H9 (cell line): ENCODE results near the gene FNDC3B. TPM values are rescaled to one million over a fixed set of nuclear protein-coding genes. Genes with fewer than 3 reads are reported as not detected.

ENCODE experiments used
- DNase-seq: peaks from one replicate; pipeline ENCODE4 v3.0.0-alpha.2; 2017
- H2AFZ ChIP-seq: one replicate; pipeline ENCODE4 v1.6.1; 2013; ENCODE audit warnings: mild to moderate bottlenecking, low read length, control low read depth, moderate library complexity
- H2AK5ac ChIP-seq: 2 replicates; pipeline ENCODE4 v1.6.1; 2013; ENCODE audit warnings: low read length, control low read depth, mixed read lengths; ENCODE audit not compliant: insufficient read length
- H2BK120ac ChIP-seq: one replicate; pipeline ENCODE4 v1.6.1; 2013; ENCODE audit warnings: low read depth, mild to moderate bottlenecking, low read length, control low read depth, inconsistent platforms; ENCODE audit not compliant: poor library complexity, severe bottlenecking
- H2BK12ac ChIP-seq: 2 replicates; pipeline ENCODE4 v1.6.1; 2013; ENCODE audit warnings: low read length, control low read depth, mixed read lengths, low read depth; ENCODE audit not compliant: insufficient read length
- H2BK15ac ChIP-seq: 2 replicates; pipeline ENCODE4 v1.6.1; 2013; ENCODE audit warnings: low read depth, low read length, control low read depth
- H2BK20ac ChIP-seq: one replicate; pipeline ENCODE4 v1.6.1; 2013; ENCODE audit warnings: low read depth, mild to moderate bottlenecking, low read length, control low read depth, inconsistent platforms; ENCODE audit not compliant: poor library complexity, severe bottlenecking
- H2BK5ac ChIP-seq: 2 replicates; pipeline ENCODE4 v1.6.1; 2013; ENCODE audit warnings: low read length, control low read depth, mixed read lengths; ENCODE audit not compliant: insufficient read length
- H3K14ac ChIP-seq: 2 replicates; pipeline ENCODE4 v1.6.1; 2013; ENCODE audit warnings: low read length, control low read depth; ENCODE audit not compliant: insufficient read depth
- H3K18ac ChIP-seq: 2 replicates; pipeline ENCODE4 v1.6.1; 2013; ENCODE audit warnings: low read depth, mild to moderate bottlenecking, mixed read lengths, low read length, control low read depth; ENCODE audit not compliant: insufficient read length
- H3K23ac ChIP-seq: 2 replicates; pipeline ENCODE4 v1.6.1; 2013; ENCODE audit warnings: low read length, control low read depth, mixed read lengths, low read depth; ENCODE audit not compliant: insufficient read length
- H3K23me2 ChIP-seq: 2 replicates; pipeline ENCODE4 v1.6.1; 2013; ENCODE audit warnings: low read depth, mild to moderate bottlenecking, mixed read lengths, low read length, control low read depth; ENCODE audit not compliant: insufficient read length, poor library complexity, severe bottlenecking
- H3K27ac ChIP-seq: 2 replicates; pipeline ENCODE4 v1.5.1; 2013; ENCODE audit warnings: low read length, control low read depth, mixed read lengths, low read depth; ENCODE audit not compliant: insufficient read length
- H3K27me3 ChIP-seq: 2 replicates; pipeline ENCODE4 v1.6.1; 2013; ENCODE audit warnings: low read length, control low read depth, inconsistent platforms; ENCODE audit not compliant: insufficient read depth
- H3K4ac ChIP-seq: 2 replicates; pipeline ENCODE4 v1.6.1; 2013; ENCODE audit warnings: low read depth, mild to moderate bottlenecking, control low read depth, inconsistent platforms, low read length, moderate library complexity
- H3K4me1 ChIP-seq: 2 replicates; pipeline ENCODE4 v1.6.1; 2013; ENCODE audit warnings: low read length, control low read depth, inconsistent platforms; ENCODE audit not compliant: insufficient read depth
- H3K4me2 ChIP-seq: 2 replicates; pipeline ENCODE4 v1.6.1; 2013; ENCODE audit warnings: low read length, control low read depth, mixed read lengths; ENCODE audit not compliant: insufficient read length, insufficient read depth
- H3K56ac ChIP-seq: 2 replicates; pipeline ENCODE4 v1.6.1; 2013; ENCODE audit warnings: low read depth, mild to moderate bottlenecking, mixed read lengths, low read length, control low read depth; ENCODE audit not compliant: insufficient read length
- H3K79me1 ChIP-seq: 2 replicates; pipeline ENCODE4 v1.6.1; 2013; ENCODE audit warnings: low read depth, mild to moderate bottlenecking, moderate library complexity, low read length, control low read depth, inconsistent platforms; ENCODE audit not compliant: insufficient read depth, poor library complexity, severe bottlenecking
- H3K79me2 ChIP-seq: 2 replicates; pipeline ENCODE4 v1.6.1; 2013; ENCODE audit warnings: low read length, control low read depth, inconsistent platforms; ENCODE audit not compliant: insufficient read depth
- H3K9ac ChIP-seq: 2 replicates; pipeline ENCODE4 v1.6.1; 2013; ENCODE audit warnings: low read length, control low read depth, mixed read lengths; ENCODE audit not compliant: insufficient read length; ENCODE audit errors: extremely low read depth
- H3K9me3 ChIP-seq: one replicate; pipeline ENCODE4 v1.6.1; 2013; ENCODE audit warnings: low read depth, low read length, inconsistent platforms; ENCODE audit not compliant: control insufficient read depth
- H3T11ph ChIP-seq: one replicate; pipeline ENCODE4 v1.6.1; 2013; ENCODE audit warnings: mild to moderate bottlenecking, low read length, control low read depth, inconsistent platforms
- H4K20me1 ChIP-seq: one replicate; pipeline ENCODE4 v1.6.1; 2013; ENCODE audit not compliant: control insufficient read depth, insufficient read length, insufficient read depth
- H4K5ac ChIP-seq: 2 replicates; pipeline ENCODE4 v1.6.1; 2013; ENCODE audit warnings: low read depth, mild to moderate bottlenecking, mixed read lengths, low read length, control low read depth; ENCODE audit not compliant: insufficient read length
- H4K8ac ChIP-seq: replicated peaks from 2 replicates; pipeline ENCODE4 v1.6.1; 2013; ENCODE audit warnings: low read length, control low read depth, mixed read lengths, low read depth; ENCODE audit not compliant: insufficient read length
- H4K91ac ChIP-seq: 2 replicates; pipeline ENCODE4 v1.6.1; 2013; ENCODE audit warnings: low read depth, mild to moderate bottlenecking, moderate library complexity, mixed read lengths, low read length, control low read depth; ENCODE audit not compliant: insufficient read length
- H3K27ac Mint-ChIP-seq, 3 experiments: 2 replicates in 2 of 3; 3 replicates in 1 of 3; pipeline ENCODE4 v1.8.0; 2020 to 2021; ENCODE audit warnings: mixed read lengths in 3 of 3, mild to moderate bottlenecking in 1 of 3, moderate library complexity in 1 of 3
- H3K27me3 Mint-ChIP-seq: 2 replicates; pipeline ENCODE4 v1.8.0; 2021; ENCODE audit warnings: low read depth, mild to moderate bottlenecking, moderate library complexity, mixed read lengths
- H3K36me3 Mint-ChIP-seq, 3 experiments: 2 replicates in 2 of 3; 3 replicates in 1 of 3; pipeline ENCODE4 v1.8.0; 2020 to 2021; ENCODE audit warnings: low read depth in 3 of 3, mixed read lengths in 3 of 3; ENCODE audit not compliant: insufficient read depth in 1 of 3
- H3K4me1 Mint-ChIP-seq, 2 experiments: 2 replicates each; pipeline ENCODE4 v1.8.0; 2020; ENCODE audit warnings: mixed read lengths in 2 of 2
- H3K4me3 Mint-ChIP-seq, 2 experiments: 2 replicates in 1 of 2; 3 replicates in 1 of 2; pipeline ENCODE4 v1.8.0; 2020 to 2021; ENCODE audit warnings: mild to moderate bottlenecking in 2 of 2, mixed read lengths in 2 of 2, moderate library complexity in 1 of 2
- H3K9me3 Mint-ChIP-seq, 2 experiments: 2 replicates in 1 of 2; 3 replicates in 1 of 2; pipeline ENCODE4 v1.8.0; 2020; ENCODE audit warnings: mild to moderate bottlenecking in 2 of 2, mixed read lengths in 2 of 2, moderate library complexity in 1 of 2
- CTCF ChIP-seq: fragments of 200-600 bp; sonication (generic); conservative IDR thresholded peaks from 3 replicates; pipeline ENCODE4 v1.8.0; 2021; ENCODE audit warnings: antibody characterized with exemption, mild to moderate bottlenecking
- WGBS: extraction: QIAGEN DNeasy Blood & Tissue Kit; methylation state at CpG from one replicate; pipeline ENCODE4 v1.1.7; 2013; ENCODE audit warnings: missing lambda C conversion rate, low lambda C conversion rate, mixed read lengths; ENCODE audit not compliant: insufficient read length; ENCODE audit errors: extremely low coverage; 5-methylcytosine and 5-hydroxymethylcytosine counted together
- total RNA-seq: library from RNA; stranded (reverse); gene quantifications from 2 replicates; pipeline ENCODE4 v1.2.1, GENCODE V29; 2021

The FNDC3B gene
- total RNA-seq, 1 experiment from 2014 or later = 43.8 TPM

GRCh38 chr3:172354931-172355499 lies 315.6 kb downstream of the FNDC3B start:
- H3K27me3 Mint-ChIP-seq = no peaks in the 10 kb centered on the region
- H3K14ac ChIP-seq = no peak overlapping the region
- no peak overlapping the region for H3K27ac Mint-ChIP-seq
- H3T11ph ChIP-seq = no peak overlapping the region
- TF ChIP-seq CTCF = no peak
- H3K4me3 Mint-ChIP-seq = no peak overlapping the region
- H3K27ac ChIP-seq = no peak overlapping the region
- no peak overlapping the region for H2BK15ac ChIP-seq
- no peaks in the 10 kb centered on the region for H3K4me1 ChIP-seq
- no peak overlapping the region for H2BK12ac ChIP-seq
- H3K9ac ChIP-seq = no peak overlapping the region
- H3K4me1 Mint-ChIP-seq = no peaks in the 10 kb centered on the region
- H4K20me1 ChIP-seq = no peaks in the 10 kb centered on the region
- no peak overlapping the region for H3K4ac ChIP-seq
- H3K79me1 ChIP-seq = no peaks in the 10 kb centered on the region
- H4K8ac ChIP-seq = no peak overlapping the region
- H3K23me2 ChIP-seq = no peaks in the 10 kb centered on the region
- H2BK120ac ChIP-seq = no peak overlapping the region
- no peak overlapping the region for H3K56ac ChIP-seq
- no peak overlapping the region for H2BK20ac ChIP-seq
- H4K91ac ChIP-seq = no peak overlapping the region
- H4K5ac ChIP-seq = no peak overlapping the region
- peaks cover 29 to 38% (median 30%) of the 10 kb centered on the region in 3 experiments for H3K36me3 Mint-ChIP-seq
- no peak overlapping the region for H3K4me2 ChIP-seq
- H2AK5ac ChIP-seq = no peak overlapping the region
- no CpG with 5 or more reads among the region's 3 CpGs for WGBS
- H3K9me3 ChIP-seq = no peaks in the 10 kb centered on the region
- DNase-seq = no peak
- no peak overlapping the region for H2AFZ ChIP-seq
- no peak overlapping the region for H3K23ac ChIP-seq
- H3K27me3 ChIP-seq = no peaks in the 10 kb centered on the region
- H3K9me3 Mint-ChIP-seq = no peaks in the 10 kb centered on the region
- H3K18ac ChIP-seq = no peak overlapping the region
- H2BK5ac ChIP-seq = no peak overlapping the region
- H3K79me2 ChIP-seq = no peaks in the 10 kb centered on the region
